NCI-H2196 treated with DMSO at 0.1 percent for 48 hours (cell line): ENCODE data around the gene P2RX2.

Experiments
- DNase-seq: peaks from one replicate; lab custom pipeline; 2025; ENCODE audit not compliant: unreplicated experiment; lab: John Stamatoyannopoulos, UW

Gene P2RX2

DNA sequence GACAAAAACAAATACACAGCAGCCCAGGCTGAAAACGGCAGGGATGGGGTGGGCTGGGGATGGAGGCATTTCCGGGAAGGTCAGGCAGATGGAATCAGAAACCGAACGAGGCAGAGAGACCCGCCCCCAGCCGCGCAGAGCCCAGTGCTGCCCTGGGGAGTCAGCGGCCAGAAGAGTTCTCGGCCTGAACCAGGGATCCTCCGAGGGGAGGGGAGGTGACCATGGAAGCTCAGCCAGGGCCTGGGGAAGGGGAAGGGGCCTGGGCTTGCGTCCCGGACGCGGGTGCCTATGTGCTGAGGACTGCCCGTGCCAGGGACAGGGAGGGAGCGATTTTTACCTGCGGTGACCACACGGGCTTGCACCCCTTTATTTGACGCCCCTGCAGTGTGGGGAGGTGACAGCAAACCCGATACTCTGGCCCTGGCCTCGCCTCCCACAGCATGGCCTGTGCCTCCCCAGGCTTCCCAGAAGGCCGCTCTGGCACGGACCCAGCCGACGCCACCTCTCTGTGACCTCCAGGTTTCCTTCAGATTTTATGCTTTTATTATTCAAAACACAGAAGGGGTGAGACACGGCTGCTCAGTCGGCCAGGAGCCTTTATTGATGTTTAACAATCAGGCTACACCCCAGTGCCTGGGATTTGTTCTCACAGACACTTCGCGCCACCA, 15.9 kb upstream of the P2RX2 start:
- DNase-seq, result no peak

DNA sequence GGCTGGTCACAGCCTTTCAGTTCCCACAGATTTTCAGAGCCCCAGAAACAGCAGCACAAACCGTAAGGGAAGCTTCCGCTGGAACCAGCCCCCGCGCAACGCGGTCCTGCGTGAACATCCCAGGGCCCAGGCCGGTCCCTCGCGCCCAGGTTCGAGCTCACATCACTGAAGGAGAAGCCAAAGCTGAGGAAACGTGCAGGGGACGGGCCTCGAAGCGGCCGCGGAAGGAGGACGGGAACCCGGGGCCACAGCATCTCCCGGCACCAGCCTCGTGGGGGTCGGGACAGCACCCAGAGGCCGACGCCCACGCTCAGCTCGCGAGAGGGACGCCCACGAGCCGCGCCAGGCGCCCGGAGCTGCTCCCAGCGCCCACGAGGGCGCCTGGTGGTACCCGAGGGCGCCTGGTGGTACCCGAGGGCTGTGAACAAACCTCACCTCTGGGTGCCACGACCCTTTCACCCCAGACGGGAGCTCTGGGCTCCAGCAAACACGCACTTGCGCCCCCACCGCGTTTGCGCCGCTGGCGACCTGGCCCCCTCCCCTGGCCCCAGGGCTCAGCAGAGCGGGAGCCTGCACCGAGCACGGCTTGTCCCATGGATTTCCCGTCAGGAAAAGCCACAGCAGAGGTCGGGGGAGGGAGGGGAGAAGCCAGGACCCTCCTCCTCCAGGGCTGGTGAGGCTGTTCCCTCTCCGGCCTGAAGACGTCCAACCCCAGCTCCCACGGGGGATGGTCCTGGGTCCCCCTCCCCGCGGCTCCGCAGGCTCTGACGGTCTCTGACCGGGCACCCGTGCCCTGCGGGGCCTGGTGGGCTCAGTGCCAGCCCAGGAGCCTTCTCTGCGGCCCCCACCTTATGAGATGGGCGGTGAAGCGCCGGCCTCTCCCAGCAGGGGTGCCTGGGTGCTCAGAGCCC, 15.1 kb upstream of the P2RX2 start:
- DNase-seq, result no peak

DNA sequence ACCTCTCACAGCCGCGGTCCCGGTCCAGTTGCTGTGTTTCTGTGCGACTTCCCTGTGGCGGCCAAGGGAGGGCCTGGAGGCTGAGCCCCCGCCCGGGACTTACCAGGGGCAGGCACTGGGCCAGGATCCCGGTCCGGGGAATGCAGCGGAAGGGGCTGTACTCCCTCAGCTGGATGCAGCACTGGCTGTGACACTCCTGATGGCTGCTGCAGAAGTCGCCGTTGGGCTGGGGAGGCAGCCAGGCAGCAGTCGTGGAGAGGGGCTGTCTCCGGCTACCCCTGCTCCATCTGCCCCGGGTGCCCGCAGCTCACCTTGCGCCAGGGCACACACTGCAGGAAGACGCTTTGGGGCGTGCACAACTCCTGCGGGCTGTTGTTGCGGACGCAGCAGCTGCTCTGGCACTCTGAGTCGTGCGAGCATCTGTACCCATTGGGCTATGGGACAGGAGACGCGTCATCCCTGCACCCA, 14.4 kb upstream of the P2RX2 start:
- DNase-seq, result no peak

DNA sequence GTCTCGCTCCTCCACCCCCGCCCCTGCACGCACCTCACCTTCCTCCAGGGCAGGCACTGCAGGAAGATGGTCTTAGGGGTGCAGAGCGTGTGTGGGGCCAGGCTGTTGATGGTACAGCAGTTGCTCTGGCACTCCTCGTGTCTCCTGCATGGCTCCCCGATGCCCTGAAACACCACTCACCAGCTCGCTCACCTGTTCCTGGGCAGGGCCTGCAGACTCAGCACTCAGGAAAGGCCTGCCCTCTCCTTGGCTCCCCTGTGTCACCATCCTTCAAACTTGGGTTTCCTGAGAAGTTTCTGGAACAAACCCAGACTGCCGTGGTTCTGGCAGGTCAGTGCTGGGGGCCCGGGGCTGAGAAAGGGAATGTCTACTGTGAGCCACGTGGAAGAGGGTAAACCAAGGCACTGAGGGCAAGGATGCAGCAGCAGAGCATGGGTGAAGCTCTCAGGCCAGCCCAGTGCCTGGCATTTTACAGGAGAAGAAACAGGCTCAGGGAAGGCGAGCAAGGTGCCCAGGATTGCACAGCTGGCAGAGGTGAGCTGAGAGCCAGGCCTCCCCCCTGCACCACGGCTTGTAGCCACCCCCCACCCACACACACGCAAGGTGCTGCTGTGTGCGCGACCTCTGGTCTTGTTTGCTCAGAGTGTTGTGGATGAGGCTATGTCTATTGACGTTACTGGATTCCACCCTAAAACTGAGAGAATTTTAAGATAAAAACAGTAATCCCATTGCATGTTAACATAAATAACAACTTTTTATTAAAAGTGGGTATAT, 13.7 kb upstream of the P2RX2 start:
- DNase-seq, result no peak

DNA sequence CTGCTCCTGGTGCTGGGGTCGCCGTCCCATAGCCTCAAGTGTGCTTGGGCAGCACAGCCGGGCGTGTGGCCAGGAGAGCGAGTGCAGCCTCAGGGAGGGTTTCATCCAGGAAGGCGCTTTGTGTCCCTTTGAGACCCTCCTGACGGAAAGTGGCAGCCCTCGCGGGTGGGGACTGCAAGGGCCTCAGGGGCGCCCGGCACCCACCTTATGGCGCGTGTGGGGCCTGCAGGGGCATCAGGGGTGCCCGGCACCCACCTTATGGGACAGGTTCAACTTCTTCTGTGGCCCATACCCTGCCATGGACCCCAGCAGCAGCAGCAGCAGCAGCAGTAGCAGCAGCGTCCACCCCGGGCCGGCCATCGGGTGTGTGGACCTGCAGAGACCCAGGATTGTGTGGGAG, 12.7 kb upstream of the P2RX2 start:
- DNase-seq, result no peak

DNA sequence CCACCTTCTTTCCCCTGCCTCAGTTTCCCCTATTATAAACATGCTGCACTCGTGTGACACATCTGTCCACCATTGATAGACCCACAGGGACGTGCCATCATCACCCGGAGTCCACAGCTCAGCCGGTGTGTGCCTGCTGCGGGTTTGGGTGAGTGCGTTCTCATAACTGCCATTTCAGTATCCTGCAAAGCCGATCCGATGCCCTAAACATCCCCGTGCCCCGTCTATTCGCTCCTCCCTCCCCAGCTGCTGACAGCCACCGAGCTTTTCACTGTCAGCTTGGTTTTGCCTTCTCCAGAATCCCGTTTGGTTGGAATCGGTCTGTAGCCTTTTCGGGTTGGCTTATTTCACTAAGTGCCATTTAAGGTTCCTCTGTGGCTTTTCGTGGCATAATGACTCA, 12.1 kb upstream of the P2RX2 start:
- DNase-seq, result no peak

DNA sequence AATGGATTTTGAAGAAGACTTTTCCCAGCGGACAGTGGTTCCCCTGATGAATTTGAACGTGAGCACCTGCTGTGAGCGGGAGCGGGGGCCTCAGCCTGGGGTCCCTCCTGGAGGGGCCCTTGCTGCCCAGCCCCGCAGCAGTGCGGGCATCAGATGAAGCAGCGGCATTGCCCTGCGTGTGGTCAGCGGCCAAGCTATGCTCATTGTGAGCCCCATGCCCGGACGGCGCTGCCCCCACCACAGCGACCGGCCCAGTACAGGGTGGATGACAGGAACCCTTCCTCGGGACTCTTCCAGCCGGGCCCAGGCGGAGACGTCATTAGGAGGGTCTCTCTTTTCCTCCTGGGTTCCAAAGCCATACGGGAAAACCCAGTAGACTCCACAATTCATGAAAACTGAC, 11.6 kb upstream of the P2RX2 start:
- no peak for DNase-seq

DNA sequence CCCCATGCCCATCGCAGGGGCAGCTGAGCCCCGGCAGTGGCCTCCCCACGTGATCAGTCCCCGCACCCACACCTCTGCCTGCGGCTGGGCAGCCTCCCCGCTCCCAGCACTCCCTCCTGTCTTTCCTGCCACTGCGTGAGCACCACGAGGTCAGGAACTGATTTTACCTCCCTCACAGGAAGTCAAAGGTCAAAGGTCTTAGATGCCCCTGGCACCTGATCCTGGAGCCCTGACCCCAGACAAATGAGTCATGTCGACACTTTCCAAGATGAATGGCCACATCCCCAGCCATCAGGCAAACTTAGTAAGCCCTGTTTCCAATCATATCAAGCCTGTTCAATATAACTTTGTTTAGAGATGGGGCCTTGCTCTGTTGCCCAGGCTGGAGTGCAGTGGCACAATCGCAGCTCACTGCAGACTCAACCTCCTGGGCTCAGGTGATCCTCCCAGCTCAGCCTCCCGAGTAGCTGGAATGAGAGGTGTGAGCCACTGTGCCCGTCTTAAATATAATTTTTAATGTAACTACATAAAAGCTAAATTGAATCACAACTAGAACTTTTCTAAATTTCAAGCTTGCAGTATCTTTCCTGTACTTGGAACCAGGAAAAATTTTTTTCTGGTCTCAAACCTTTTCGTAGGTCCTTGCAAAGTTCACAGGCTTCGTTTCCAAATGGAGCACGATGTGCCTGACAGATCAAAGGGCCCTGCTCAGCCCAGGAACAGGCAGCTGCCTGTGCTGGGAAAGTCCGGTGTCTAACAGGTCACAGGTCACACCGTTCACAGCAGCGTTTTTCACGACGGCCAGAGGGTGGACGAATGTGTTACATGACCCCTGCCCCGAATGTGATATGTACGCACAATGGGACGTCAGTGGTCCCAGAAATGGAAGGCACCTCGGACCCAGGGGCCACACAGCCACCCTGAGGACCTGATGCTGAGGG, 10.1 kb upstream of the P2RX2 start:
- no peak for DNase-seq

DNA sequence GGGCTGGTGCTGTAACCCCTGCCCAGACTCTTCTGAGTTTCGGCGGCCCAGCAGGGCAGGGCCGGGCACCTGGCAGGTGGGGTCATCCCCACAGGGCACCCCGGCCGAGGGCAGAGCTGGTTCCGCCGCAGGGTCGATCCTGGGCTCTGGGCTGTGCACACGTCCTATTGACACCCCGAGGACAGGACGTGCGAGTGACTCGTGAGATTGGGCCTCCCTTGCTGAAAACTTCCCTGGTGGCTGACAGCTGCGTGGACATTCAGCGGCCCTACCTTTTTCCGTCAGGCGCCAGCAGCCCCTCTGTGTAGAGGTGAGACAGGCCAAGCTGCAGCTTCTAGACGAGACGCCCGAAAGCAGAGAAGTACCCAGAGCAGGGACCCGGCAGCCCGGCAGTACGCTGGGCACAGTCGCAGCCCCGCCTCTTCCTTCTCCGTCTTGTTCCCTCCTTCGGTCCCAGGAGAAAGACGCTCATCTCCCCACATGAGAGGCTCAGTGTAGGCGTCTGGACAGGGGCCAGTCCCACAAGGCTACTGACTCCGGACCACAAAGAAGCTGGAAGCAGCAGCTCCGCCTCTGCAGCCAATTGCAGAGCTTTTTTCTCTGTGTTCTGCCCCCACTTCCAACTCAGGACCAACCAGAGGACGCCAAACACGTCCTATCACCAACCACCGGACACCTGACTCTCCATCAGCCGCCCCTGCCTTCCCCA, 8.4 kb upstream of the P2RX2 start, which contains the start of gene LRCOL1:
TSS of gene LRCOL1 (minus strand) at position 532 of the 709 bp plus-strand sequence. CDS start 4,331 bp downstream, outside the sequence.
- no peak for DNase-seq

DNA sequence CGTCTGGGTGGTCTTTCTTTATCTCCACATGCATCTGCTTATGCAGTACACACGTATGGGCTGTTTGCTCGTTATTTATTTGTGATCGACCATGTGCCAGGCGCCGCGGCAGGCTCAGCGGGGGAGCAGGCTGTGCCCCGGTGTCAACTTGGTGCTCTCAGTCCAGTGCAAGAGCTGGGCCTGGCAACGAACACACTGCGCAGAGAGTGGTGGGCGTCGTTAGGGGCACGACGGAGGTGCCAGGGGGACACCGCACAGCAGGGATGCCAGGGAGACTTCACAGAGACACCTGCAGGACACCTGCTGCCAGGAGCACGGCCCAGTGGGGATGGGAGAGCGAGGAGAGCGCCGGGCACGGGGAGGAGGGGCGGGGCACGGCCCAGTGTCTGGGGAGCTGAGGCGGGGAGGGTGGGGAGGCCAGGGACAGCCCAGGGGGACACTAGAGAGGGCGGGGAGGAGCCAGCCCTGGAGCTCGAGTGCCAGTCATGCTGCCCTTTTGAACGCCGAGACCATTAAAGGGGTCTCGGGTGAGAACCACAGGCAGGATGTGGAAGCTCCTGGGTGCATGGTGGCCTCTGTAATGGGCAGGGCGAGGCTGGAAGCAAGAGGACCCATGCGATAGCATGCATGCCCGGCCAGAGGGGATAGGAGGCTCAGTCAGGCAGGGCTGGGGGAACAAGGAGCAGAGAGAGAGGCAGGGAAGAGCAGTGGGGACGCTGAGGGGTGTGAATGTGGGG, 7.5 kb upstream of the P2RX2 start:
- DNase-seq, result no peak

DNA sequence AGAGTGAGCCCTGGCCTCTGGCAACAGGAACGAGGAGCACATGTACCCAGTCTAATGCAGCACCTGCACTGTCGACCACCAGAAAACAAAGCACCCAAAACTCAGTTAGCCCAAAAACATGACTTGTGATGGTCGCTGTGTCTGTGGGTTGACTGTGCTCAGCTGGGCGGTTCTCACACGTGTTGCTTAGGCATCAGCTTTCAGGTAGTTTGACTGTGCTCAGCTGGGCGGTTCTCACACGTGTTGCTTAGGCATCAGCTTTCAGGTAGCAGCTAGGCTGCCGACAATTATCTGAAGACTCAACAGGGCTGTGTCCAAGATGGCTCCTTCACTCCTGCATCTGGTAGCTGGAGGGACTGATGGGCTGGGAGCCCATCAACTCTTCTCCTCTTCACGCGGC, 7.0 kb upstream of the P2RX2 start:
- no peak for DNase-seq

DNA sequence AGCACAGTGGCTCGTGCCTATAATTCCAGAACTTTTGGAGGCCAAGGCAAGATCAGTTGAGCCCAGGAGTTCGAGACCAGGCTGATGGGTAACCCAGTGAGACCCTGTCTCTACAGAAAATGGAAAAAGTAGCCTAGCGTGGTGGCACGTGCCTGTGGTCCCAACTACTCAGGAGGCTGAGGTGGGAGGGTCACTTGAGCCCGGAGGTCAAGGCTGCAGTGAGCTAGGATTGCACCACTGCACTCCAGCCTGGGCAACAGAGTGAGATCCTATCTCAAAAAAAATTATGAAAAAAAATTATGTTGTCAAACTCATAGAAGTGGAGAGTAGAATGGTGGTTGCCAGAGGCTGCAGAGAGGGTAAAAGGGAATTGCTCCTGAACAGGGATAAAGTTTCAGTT, 4.5 kb upstream of the P2RX2 start:
- DNase-seq, result no peak

DNA sequence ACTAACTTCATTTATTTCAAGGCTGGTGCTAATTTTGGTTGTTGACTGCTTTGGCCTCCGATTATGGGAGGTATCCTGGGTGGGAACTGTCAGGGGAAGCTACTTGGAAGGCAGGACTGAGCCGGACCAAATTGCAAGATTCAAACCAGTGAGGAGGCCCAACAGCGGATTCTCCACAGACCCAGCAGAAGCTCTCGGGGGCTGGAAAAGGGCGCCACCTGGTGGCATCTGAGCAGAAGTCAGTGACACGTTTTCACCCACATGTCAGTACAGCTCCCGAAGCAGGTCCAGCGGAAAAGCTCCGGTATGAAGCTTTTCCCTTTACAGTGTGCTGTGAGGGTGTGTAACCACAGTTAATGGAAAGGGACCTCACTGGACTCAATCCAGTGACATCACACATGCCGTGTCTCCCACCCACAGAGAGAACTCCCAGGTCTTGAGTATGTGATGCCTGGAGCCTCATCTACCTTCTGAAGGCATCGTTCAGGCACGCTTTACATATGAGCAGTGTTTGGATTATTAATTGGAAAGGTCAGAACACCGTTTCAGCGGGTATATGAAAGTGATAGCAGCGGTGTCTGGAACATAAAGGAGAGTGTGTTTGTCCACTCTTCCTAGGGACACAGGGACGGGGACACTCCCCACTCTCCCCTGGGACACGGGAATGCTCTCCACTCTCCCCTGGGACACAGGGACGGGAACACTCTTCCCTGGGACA, 3.6 kb upstream of the P2RX2 start:
- peak; percentile 70 for DNase-seq

DNA sequence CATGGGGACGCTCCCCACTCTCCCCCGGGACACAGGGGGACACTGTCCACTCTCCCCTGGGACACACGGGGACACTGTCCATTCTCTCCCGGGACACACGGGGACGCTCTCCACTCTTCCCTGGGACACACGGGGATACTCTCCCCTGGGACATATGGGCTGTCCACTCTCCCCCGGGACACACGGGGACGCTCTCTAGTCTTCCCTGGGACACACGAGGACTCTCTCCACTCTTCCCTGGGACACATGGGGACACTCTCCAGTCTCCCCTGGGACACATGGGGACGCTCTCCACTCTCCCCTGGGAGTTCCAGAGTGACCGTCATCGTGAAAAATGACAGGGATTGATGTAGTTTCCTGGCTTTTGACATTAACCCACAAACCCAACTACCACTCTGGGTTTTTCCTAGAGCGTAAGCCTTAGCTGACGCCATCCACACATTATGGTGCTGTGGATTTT, 3.0 kb upstream of the P2RX2 start:
- DNase-seq, result no peak

DNA sequence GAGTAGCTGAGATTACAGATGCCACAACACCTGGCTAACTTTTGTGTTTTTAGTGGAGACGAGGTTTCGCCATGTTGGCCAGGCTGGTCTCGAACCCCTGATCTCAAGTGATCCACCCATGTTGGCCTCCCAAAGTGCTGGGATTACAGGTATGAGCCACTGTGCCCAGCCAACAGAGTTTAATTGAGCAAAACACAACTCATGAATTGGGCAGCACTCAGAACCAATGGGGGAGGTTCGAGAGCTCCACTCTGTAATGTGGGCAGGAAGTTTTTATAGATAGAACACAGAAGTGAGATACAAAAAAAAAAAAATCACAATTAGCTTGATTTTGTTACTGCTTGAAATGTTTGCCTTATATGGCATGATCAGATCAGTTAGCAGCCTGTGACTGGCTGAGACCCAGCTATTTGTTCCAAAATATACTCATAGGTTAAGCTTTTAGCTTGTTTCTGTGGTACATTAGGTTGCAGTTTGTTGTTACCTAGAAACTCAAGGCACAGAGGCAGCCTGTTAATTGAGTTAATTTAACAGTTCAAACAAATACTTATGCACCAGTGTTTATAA, 1.4 kb upstream of the P2RX2 start:
- DNase-seq, result no peak

DNA sequence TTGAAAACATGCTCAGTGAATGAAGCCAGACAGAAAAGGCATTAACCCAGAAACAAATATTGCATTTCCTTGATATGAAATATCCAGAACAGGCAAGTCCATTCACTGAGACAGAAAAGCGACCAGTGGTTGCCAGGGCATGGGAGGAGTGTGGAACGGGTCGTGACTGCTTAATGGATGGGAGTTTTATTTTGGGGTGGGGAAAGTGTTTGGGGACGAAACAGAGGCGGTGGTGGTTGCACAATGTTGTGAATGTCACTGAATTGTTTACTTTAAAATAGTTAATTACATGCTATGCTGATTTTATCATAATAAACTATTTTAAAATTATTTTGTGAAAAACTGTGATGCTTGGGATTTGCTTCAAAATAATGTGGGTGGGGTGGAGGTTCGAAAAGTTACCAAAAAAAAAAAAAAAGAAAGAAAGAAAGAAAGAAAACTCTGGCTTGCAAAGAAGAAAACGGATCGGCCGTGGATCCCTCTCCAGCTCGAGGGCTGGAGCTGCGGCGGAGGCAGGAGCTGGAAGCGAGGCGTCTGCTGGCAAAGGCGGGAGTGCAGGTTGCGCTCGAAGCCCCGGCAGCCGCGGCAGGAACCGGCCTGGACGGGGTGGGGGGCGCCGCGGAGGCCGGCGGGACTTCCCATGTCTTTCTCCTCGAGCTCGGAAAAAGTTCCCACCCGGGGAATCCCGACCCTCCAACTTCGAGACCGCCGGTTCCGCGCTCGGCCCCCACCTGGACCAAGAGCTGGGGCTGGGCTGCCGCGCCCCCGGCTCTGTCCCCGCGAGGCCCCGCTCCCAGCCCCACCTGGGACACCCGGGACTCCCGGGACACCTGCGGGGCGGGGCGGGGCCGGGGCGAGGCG, 524 bp upstream of the P2RX2 start:
- DNase-seq, result no peak

DNA sequence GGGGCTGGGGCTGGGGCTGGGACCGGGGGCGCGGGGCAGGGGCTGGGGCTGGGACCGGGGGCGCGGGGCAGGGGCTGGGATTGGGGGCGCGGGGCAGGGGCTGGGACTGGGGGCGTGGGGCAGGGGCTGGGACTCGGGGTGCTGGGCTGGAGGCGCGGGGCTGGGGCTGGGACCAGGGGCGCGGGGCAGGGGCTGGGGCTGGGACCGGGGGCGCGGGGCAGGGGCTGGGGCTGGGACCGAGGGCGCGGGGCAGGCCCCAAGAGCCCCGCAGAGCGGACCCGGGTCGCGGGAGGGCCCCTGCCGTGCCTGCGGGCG, 452 bp downstream of the P2RX2 start:
- no peak for DNase-seq
